ENCODE measurements around the gene HCN3.
A peak's percentile ranks its signal among the peaks of the same experiment; 100 is the strongest.

The HCN3 gene

DNA sequence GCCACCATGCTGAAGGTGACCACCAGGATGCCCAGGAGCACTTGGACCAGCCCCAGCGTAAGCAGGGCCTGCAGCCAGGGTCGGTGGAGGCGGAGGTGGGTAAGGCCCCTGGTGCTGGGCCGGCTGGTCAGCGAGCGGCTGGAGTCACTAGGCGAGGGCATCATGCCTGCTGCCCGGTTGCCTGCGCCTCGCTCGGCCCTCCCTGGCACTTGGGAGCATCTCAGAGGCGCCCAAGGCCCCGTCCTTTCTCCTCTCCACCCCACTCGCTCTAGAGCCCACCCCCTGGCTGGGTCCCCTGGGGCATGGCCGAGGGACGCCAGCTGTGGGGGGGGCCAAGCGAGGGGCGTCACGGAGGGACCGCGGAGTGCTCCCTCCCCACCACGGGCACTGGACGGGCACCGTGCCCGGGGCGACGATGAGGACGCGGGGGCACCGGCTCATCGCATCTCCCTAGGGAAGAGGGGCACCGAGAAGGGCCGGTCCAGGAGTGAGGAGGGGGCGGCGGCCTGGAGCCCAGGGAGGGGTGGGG lies 22.5 kb upstream of the HCN3 start:
- no peak for DNase-seq

- DNase-seq = peak; percentile 71 to 74
Observed at GRCh38 chr1:155255243-155256007, 21.8 kb upstream of the HCN3 start, which contains the start of gene ENTREP3. TSS of gene ENTREP3 (minus strand) at chr1:155255483. CDS start at chr1:155254877, 606 bp downstream.

- no peak for DNase-seq
Observed at GRCh38 chr1:155256058-155256852, 21.0 kb upstream of the HCN3 start.

DNA sequence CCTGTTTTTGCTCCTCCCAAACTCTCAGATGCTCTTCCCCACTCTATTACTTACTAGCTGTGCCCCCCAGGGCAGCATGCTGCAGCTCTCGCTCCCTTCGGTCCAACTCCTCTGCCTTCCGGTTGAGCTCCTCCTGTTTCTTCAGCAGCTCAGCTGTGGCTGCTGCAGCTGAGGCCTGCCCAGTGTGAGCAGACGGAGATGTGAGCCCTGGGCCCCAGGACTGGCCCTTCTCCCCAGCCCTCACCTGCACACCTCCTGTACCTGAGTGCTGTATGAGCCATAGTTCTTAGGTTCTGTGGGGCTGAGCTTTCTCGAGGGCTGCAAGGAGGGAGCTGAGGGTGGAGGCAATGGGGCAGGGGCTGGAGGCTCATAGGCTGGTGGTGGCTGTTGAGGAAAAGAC lies 17.0 kb upstream of the HCN3 start:
- no peak for DNase-seq

GRCh38 chr1:155261493-155261851 lies 15.8 kb upstream of the HCN3 start:
- no peak for DNase-seq

DNA sequence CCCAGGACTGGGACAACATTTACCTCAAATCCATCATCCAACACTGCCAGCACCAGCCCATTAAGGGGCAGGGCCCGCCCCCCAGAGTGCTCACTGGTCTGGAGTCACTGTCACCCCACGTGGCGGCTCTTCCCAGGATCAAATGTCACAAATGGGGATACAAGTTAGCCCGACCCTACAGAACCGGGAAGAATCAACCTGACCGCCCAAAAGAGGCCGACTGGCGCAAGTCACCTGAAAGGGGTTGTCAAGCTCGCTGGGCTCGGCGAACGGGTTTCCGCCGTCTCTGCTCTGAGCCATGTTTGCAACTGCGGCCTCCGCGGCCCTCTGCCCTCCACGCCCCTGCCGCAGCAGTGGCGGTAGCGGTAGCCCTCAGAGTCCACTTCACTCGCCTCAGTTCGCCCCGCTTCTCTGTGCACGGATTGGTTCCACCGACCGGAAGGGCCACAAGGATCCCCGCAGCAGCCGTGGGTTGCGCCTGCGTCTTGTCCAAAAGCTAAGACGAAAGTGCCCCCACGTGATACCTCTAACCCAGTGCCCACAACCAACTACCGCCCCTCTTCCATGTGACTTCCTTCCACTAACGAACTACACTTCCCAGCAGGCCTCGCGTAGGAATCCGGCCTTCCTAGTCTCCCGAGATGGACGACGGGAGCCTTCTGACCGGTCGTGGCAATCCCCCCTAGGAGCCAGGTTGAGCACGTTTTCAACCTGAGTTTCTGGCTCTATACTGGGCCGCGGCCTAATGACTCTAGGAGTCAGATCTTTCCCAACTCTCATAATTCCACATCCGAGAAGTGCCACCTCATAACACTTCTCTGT lies 15.2 kb upstream of the HCN3 start, which contains the start of gene SCAMP3:
SCAMP3 (minus strand) TSS at position 509 of the 822 bp plus-strand sequence; CDS start at position 300, 209 bp downstream.
- DNase-seq = peak; percentile 83 to 85

- DNase-seq = no peak
Observed at GRCh38 chr1:155263067-155263466, 14.2 kb upstream of the HCN3 start.

DNA sequence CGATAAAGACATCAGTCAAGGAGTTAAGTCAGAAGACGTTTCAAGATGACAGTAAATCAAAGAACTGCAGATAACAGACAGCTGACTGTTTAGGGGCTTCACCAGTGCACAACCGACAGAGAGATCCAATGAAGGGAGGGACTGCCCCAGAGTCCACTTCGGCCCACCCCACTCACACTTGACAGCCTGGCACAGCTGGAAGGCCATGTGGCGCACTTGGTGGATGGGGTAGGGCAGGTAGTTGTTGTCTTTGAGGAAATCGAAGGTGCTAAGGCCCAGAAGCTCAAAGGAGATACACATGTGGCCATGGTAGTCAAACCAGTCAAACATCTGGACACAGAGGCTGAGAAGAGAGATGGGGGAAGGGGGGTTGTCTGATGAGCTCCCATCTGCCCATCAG lies 10.7 kb upstream of the HCN3 start:
- DNase-seq = no peak

DNA sequence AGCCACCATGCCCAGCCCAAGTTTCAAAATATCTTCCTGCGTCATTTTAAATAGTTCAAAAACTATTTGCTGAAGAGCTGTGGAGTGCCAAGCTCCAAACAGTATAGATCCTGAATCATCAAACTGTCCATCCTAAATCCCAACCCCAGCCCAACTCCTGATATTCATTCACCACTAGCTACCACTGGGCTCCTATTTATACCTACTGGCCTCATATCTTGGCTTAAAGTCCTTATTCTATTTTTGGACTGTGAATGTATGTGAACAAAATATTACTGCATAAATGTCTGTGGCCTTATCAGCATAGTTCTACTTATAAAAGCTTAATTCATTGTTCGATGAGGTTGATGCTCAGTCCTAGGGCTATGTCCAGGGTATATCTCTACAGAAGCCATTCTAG lies 9.9 kb upstream of the HCN3 start:
- DNase-seq = no peak

GRCh38 chr1:155268630-155269029 lies 8.6 kb upstream of the HCN3 start:
- DNase-seq = no peak

- no peak for DNase-seq
Observed at GRCh38 chr1:155269381-155269780, 7.9 kb upstream of the HCN3 start.

DNA sequence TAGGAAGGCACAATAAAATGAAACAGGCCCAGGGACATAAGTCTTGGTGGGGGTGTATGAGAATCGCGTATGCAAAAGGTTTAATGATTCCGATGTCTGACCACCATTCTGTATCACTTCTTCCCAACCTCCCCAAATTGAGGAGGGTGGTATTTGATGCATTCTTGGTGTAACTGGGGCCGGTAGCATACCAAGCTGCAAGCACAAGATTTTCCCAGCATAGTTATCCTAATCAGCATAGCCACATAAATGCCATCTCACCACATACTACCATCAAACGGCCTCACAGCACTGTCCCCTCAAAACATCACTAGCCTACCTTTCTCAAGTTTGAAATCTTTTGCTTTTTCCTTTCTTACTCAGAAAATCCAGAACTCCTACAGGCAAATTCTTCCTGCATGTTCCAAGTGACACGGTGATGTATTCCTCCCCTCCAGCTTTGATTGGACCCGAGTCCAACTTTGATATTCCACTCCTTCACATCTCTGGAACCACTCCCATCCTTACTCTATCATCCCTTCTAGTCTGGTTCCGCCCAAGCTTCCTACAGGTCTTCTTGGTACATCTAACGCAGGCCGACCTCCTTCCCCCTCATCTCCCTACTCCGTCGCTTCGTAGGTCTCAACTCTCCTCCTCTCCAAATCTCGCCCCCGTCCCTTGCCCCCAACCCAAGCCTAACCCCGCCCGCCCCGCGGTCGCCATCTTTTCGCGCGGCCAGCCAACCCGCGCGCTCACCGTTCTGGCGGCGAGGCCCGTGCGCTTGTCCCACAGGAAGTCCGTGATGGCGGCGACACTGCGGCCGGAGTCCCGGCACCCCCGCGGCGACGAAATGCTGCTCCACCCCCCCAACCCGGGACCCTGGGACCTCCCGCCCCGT lies 4.6 kb upstream of the HCN3 start:
- no peak for DNase-seq

DNA sequence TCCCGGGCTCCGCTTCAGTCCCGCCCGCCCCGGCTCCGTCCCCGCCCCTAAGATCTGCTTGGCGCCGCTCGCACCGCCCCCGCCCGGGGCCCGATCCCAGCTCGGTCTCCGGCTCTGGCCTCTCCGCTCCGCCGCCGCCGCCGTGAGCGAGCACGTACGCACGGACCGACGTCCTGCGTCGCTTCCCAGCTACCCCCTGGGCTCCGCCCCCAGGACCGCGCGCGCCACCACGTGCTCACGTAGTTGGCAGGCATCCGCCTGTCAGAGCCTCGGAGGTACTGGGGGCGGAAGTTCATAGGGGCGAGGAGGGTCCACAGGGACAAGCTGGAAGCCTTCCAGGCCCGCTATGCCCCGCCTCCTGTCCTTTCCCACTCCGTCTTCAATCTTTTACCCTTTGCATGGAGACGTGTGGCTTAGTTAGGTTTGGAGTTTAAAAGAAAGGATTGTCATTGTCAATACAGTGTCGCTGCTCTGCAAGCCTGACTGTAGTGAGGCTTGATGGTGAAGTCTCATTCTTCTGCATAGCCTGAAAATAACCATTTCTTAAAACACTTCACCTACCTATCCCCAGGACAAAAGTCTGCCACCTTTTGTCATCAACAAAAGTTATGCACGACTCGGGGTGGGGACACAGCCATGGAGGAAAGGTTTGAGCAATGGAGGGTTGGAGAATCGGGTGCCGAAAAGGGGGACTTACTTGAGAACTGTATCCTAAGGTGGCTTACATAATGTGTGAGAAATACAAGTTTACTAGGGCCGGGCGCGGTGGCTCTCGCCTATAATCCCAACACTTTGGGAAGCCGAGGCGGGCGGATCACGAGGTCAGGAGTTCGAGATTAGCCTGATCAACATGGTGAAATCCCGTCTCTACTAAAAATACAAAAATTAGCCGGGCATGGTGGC lies 3.7 kb upstream of the HCN3 start, which contains the start of gene CLK2:
CLK2 (minus strand) TSS at position 162 of the 903 bp plus-strand sequence. CDS start 2,527 bp downstream, outside the sequence.
- DNase-seq = peak; percentile 95

DNA sequence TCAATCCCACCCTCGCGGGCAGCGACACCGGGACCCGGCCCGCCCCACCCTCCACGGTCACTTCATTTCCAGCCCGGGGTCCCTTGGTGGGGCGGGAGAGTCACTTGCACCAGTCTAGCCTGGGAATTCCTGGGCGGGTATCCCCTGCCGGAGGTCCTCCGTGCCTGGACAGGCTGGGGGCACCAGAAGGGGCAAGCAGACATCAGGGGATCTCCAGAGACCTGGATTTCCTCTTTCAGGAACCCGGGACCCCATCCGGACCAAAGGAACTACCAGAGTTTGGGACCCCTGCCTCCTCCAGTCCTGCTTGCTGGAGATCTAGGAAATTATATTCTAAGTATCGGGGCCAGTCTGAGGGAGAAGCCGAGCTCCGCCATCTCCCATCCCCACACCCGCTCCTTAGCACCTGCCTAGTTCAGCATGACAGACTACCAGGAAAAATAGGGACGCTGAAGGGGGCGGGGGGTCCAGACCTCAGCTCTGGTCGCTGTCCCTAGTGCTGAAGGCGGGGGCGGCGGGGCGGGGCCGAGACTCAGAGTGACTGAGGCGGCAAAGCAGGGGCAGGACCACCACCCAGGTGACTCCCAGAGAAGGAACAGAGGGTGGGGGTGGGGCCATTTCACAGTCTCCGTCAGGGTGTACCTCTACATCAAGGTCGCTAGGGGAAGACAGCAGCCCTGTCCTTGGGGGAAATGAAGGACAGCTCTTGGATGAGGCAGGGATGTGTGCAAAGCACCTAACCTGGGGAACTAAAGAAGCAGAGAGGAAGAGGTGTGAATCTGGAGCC lies 832 bp downstream of the HCN3 start:
- peak; percentile 70 to 76 for DNase-seq

GRCh38 chr1:155278689-155279160 lies 1.5 kb downstream of the HCN3 start:
- no peak for DNase-seq

DNA sequence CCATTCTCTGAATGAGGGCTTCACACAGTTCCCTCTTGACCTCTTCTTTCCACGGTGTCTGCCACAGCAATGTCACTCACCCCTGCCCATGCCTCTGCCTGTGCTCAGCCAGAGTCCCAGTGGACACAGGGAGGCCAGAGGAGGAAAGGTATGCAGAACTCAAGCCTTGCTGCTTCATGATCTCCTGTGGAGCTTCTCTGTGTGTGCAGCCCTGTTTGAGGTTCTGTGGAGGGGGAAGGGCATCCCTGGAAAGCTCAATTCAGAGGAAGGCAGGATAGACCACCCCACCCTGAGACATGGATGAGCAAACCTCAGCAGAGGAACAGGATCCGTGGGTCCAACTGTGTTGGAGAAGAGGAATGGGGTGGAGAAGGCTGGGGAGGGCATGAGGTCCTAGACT lies 2.0 kb downstream of the HCN3 start:
- DNase-seq = no peak

DNA sequence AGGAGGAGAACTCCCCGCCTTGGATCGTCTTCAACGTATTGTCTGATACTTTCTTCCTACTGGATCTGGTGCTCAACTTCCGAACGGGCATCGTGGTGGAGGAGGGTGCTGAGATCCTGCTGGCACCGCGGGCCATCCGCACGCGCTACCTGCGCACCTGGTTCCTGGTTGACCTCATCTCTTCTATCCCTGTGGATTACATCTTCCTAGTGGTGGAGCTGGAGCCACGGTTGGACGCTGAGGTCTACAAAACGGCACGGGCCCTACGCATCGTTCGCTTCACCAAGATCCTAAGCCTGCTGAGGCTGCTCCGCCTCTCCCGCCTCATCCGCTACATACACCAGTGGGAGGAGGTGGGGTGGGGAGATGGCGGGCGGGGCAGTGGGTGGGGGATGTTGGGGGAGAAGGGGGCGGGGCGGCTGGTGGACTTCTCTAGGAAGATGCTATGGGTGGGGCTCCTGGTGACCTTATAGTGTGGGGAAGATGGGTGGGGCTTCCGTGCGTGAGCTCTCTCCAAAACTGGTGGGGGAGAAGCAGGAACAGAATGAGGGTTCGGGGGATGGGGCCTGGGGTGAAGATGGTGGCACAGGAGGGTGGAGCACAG lies 5.3 kb downstream of the HCN3 start:
- no peak for DNase-seq

DNA sequence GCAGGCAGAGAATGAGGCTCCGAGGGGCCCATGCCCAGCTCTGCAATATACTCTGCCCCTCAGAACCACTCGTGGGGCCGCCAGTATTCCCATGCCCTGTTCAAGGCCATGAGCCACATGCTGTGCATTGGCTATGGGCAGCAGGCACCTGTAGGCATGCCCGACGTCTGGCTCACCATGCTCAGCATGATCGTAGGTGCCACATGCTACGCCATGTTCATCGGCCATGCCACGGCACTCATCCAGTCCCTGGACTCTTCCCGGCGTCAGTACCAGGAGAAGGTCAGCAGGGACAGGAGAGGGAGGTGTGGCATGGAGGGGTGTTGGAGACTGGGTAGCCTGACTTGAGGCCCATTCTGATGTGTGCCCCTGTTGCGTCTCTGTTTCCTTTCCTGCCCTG lies 7.2 kb downstream of the HCN3 start:
- DNase-seq = no peak

DNA sequence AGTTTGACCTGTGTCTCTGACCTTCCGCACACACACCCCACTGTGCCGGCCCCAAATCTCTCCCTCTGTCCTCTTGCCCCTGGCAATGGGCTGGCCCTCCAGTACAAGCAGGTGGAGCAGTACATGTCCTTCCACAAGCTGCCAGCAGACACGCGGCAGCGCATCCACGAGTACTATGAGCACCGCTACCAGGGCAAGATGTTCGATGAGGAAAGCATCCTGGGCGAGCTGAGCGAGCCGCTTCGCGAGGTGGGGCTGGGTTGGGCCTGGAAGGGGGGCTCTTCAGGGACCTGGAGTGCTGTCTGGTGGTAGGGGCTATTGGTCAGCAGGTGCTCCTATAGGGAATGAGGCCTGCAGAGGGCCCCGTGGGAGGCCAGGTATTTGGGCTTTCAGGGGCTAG lies 7.8 kb downstream of the HCN3 start:
- DNase-seq = no peak

All from activated CD4-positive, alpha-beta T cell treated with anti-CD3 and anti-CD28 coated beads for 4 hours (primary cell).